GM23338 (cell line): Measurements from ENCODE around the gene SCYGR4. TPM values are rescaled to one million over a fixed set of nuclear protein-coding genes. Genes with fewer than 3 reads are reported as not detected.
A peak's percentile ranks its signal among the peaks of the same experiment; 100 is the strongest.

ENCODE experiments used
- ATAC-seq: fragments of 200-7000 bp; cut with Tn5 transposase; 3 replicates; pipeline ENCODE4 v1.9.1; 2020
- DNase-seq: peaks from one replicate; pipeline ENCODE4 v3.0.0-alpha.2; 2015; ENCODE audit warnings: low spot score
- H2AFZ ChIP-seq: fragments of 200-600 bp; sonication (generic); 2 replicates; pipeline ENCODE4 v1.8.0; 2016; ENCODE audit warnings: antibody characterized with exemption, mild to moderate bottlenecking, moderate library complexity
- H3F3A ChIP-seq: fragments of 200-600 bp; sonication (generic); replicated peaks from 2 replicates; pipeline ENCODE4 v1.8.0; 2017; ENCODE audit warnings: antibody characterized with exemption, mixed run types, low read depth
- H3K27ac ChIP-seq: fragments of 200-600 bp; sonication (generic); 2 replicates; pipeline ENCODE4 v1.6.1; 2016; ENCODE audit warnings: low read depth
- H3K27me3 ChIP-seq: fragments of 200-600 bp; sonication (generic); 2 replicates; pipeline ENCODE4 v1.8.0; 2016; ENCODE audit warnings: mild to moderate bottlenecking, mixed run types, moderate library complexity; ENCODE audit not compliant: insufficient read depth
- H3K36me3 ChIP-seq: fragments of 200-600 bp; sonication (generic); 2 replicates; pipeline ENCODE4 v1.8.0; 2016; ENCODE audit warnings: mild to moderate bottlenecking; ENCODE audit not compliant: insufficient read depth
- H3K4me1 ChIP-seq: fragments of 200-600 bp; sonication (generic); 2 replicates; pipeline ENCODE4 v1.8.0; 2016; ENCODE audit warnings: mild to moderate bottlenecking, moderate library complexity; ENCODE audit not compliant: insufficient read depth
- H3K4me2 ChIP-seq: fragments of 200-600 bp; sonication (generic); 2 replicates; pipeline ENCODE4 v1.7.1; 2017; ENCODE audit warnings: mixed run types
- H3K4me3 ChIP-seq: fragments of 200-600 bp; sonication (generic); 2 replicates; pipeline ENCODE4 v1.6.1; 2016; ENCODE audit warnings: mixed run types
- H3K79me2 ChIP-seq: fragments of 200-600 bp; sonication (generic); replicated peaks from 2 replicates; pipeline ENCODE4 v1.8.0; 2017; ENCODE audit warnings: mild to moderate bottlenecking; ENCODE audit not compliant: insufficient read depth
- H3K9me2 ChIP-seq: fragments of 200-600 bp; sonication (generic); 2 replicates; pipeline ENCODE4 v1.8.0; 2017; ENCODE audit not compliant: insufficient read depth
- H4K20me1 ChIP-seq: fragments of 200-600 bp; sonication (generic); replicated peaks from 2 replicates; pipeline ENCODE4 v1.8.0; 2017; ENCODE audit warnings: mild to moderate bottlenecking; ENCODE audit not compliant: insufficient read depth
- H3K27ac Mint-ChIP-seq: 2 replicates; pipeline ENCODE4 v1.8.0; 2020; ENCODE audit warnings: inconsistent platforms, mild to moderate bottlenecking, moderate library complexity, mixed read lengths
- H3K27me3 Mint-ChIP-seq: 3 replicates; pipeline ENCODE4 v1.8.0; 2022; ENCODE audit warnings: low read depth, mild to moderate bottlenecking, moderate library complexity, mixed read lengths, inconsistent platforms; ENCODE audit not compliant: insufficient read depth, poor library complexity
- H3K36me3 Mint-ChIP-seq: 3 replicates; pipeline ENCODE4 v1.8.0; 2021; ENCODE audit warnings: low read depth, mild to moderate bottlenecking, inconsistent platforms, moderate library complexity, mixed read lengths
- H3K4me1 Mint-ChIP-seq: 3 replicates; pipeline ENCODE4 v1.8.0; 2020; ENCODE audit warnings: mild to moderate bottlenecking, inconsistent platforms, mixed read lengths
- H3K4me3 Mint-ChIP-seq: 3 replicates; pipeline ENCODE4 v1.8.0; 2021; ENCODE audit warnings: moderate library complexity, mild to moderate bottlenecking, inconsistent platforms, mixed read lengths
- H3K9me3 Mint-ChIP-seq: 3 replicates; pipeline ENCODE4 v1.8.0; 2020; ENCODE audit warnings: moderate library complexity, mild to moderate bottlenecking, inconsistent platforms, mixed read lengths
- CREB1 ChIP-seq: fragments of 250-450 bp; sonication (Bioruptor Pico); IDR thresholded peaks from 2 replicates; pipeline ENCODE4 v1.5.0; 2020; ENCODE audit warnings: low read depth, mild to moderate bottlenecking, moderate library complexity
- CTCF ChIP-seq, 2 experiments: fragments of 200-600 bp in 1 of 2; sonication (generic) in 1 of 2; conservative IDR thresholded peaks; 2 replicates each; pipeline versions ENCODE4 v1.5.1 to v1.6.1; 2016 to 2017; ENCODE audit warnings: antibody characterized with exemption in 2 of 2, low read depth in 2 of 2, mild to moderate bottlenecking in 2 of 2, moderate library complexity in 1 of 2
- EZH2 ChIP-seq: fragments of 200-600 bp; sonication (generic); IDR thresholded peaks from one replicate; pipeline ENCODE4 v1.8.0; 2017; ENCODE audit warnings: antibody characterized with exemption, mild to moderate bottlenecking, low read depth; ENCODE audit not compliant: unreplicated experiment
- EZH2phosphoT487 ChIP-seq: fragments of 200-600 bp; sonication (generic); IDR thresholded peaks from one replicate; pipeline ENCODE4 v1.8.1; 2018; ENCODE audit warnings: antibody characterized with exemption; ENCODE audit not compliant: unreplicated experiment
- JUNB ChIP-seq: IDR thresholded peaks from one replicate; pipeline ENCODE4 v1.6.1; 2016; ENCODE audit warnings: antibody characterized with exemption; ENCODE audit not compliant: unreplicated experiment
- NANOG ChIP-seq: IDR thresholded peaks from 2 replicates; pipeline ENCODE4 v1.6.1; 2016; ENCODE audit warnings: antibody characterized with exemption, borderline replicate concordance
- POLR2AphosphoS5 ChIP-seq: IDR thresholded peaks from 2 replicates; pipeline ENCODE4 v1.6.1; 2016; ENCODE audit warnings: antibody characterized with exemption, low read depth
- STAT1 ChIP-seq: IDR thresholded peaks from one replicate; pipeline ENCODE4 v1.6.1; 2016; ENCODE audit warnings: antibody characterized with exemption; ENCODE audit not compliant: unreplicated experiment
- ZNF114 ChIP-seq: fragments of 250-450 bp; sonication (Bioruptor Pico); IDR thresholded peaks from 2 replicates; pipeline ENCODE4 v1.5.0; 2020; ENCODE audit warnings: mild to moderate bottlenecking, moderate library complexity
- ZNF331 ChIP-seq: fragments of 250-450 bp; sonication (Bioruptor Pico); IDR thresholded peaks from 2 replicates; pipeline ENCODE4 v1.5.0; 2020; ENCODE audit warnings: low read depth, mild to moderate bottlenecking, moderate library complexity
- ZNF462 ChIP-seq: fragments of 250-450 bp; sonication (Bioruptor Pico); IDR thresholded peaks from 2 replicates; pipeline ENCODE4 v1.5.0; 2020; ENCODE audit warnings: mild to moderate bottlenecking, moderate library complexity
- long read RNA-seq: library from polyadenylated mRNA; unstranded; transcript quantifications from one replicate; pipeline ENCODE4 v2.0.0, GENCODE V29; 2020; ENCODE audit not compliant: unreplicated experiment
- polyA plus RNA-seq: library from polyadenylated mRNA; unstranded; fragments of >200 nt; fragmentation: Nextera tagmentation; extraction: Ambion mirVana; gene quantifications from 2 replicates; pipeline ENCODE4 v1.2.1, GENCODE V29; 2016
- total RNA-seq: library from RNA; depleted of rRNA; stranded (reverse); fragments of >200 nt; shearing (Covaris generic); gene quantifications from 2 replicates; pipeline ENCODE4 v1.2.3, GENCODE V29; 2014; rRNA removed
- TF ChIP-seq, protein P1 (sequence below): IDR thresholded peaks from 2 replicates; pipeline ENCODE4 v1.6.1; 2016; ENCODE audit warnings: antibody characterized with exemption
- TF ChIP-seq, protein P2 (sequence below): IDR thresholded peaks from one replicate; pipeline ENCODE4 v1.6.1; 2018; ENCODE audit warnings: antibody characterized with exemption; ENCODE audit not compliant: unreplicated experiment

Gene SCYGR4
- total RNA-seq (not detected in 2 replicates), polyA plus RNA-seq (not detected in 2 replicates)
- long read RNA-seq: 0 reads

DNA sequence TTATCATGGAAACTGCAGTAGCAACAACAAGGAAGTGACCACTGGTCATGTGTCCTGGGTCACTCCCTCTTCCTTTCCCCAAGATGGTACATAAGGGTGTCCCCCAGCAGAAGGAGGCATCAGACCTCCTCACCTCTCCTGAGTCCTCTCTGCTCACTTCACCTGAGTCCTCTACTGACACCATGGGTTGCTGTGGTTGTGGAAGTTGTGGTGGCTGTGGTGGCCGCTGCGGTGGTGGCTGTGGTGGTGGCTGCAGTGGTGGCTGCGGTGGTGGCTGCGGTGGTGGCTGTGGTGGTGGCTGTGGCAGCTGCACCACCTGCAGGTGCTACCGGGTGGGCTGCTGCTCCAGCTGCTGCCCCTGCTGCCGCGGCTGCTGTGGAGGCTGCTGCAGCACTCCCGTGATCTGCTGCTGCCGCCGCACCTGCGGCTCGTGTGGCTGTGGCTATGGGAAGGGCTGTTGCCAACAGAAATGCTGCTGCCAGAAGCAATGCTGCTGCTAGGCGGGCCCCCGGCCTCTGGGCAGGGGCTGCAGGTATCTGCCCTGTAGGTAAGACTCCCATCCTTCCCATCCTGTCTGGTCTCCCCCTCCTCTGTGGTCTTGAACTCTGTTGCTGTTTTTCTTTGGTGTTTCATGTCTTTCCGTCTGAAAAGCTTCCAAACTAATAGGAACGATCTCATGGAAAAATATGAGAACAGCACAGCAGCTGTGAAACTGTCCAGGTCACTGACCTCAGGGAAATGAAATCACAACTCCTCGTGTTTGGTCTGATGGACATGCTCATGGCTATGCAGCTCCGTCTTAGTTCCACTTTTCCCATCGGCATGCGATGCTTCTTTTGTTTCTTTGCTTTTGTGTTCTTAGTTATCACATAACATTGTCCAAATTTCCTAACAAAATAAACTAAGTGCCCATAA lies at the start of gene SCYGR4:
Gene SCYGR4 (plus strand): TSS at position 183 of the 915 bp plus-strand sequence. CDS start 0 bp downstream, at position 183.
- Mint-ChIP-seq H3K27me3 (peaks cover 4% of the 10 kb centered on the region), H3K36me3 (no peaks in the 10 kb centered on the region), H3K9me3 (no peaks in the 10 kb centered on the region), H3K4me3 (no peak within 1 kb of the TSS), H3K4me1 (peaks cover 19% of the 10 kb centered on the region), H3K27ac (no peak within 1 kb of the TSS)
- H3K27me3 ChIP-seq: no peaks in the 10 kb centered on the region
- H3K4me1 ChIP-seq: peaks cover 7% of the 10 kb centered on the region; the same call in 1 of the 2 replicates
- H2AFZ ChIP-seq: peak within 1 kb of the TSS; percentile 53; the same call in 1 of the 2 replicates
- ATAC-seq: no peak
- no peaks in the 10 kb centered on the region for H3K9me2 ChIP-seq
- no peaks in the 10 kb centered on the region for H3F3A ChIP-seq
- H3K4me3 ChIP-seq: no peak within 1 kb of the TSS
- no peak for TF ChIP-seq CREB1 (CRISPR knock-in tag)
- TF ChIP-seq EZH2: no peak
- TF ChIP-seq, protein P1, sequence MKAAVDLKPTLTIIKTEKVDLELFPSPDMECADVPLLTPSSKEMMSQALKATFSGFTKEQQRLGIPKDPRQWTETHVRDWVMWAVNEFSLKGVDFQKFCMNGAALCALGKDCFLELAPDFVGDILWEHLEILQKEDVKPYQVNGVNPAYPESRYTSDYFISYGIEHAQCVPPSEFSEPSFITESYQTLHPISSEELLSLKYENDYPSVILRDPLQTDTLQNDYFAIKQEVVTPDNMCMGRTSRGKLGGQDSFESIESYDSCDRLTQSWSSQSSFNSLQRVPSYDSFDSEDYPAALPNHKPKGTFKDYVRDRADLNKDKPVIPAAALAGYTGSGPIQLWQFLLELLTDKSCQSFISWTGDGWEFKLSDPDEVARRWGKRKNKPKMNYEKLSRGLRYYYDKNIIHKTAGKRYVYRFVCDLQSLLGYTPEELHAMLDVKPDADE: no peak
- TF ChIP-seq NANOG: no peak
- no peak for TF ChIP-seq ZNF331 (CRISPR knock-in tag)
- no peak for TF ChIP-seq ZNF114 (CRISPR knock-in tag)
- TF ChIP-seq EZH2phosphoT487: no peak
- TF ChIP-seq CTCF (conservative IDR thresholded peaks at IDR 0.05; ENCODE audit: low read depth in 2 of 2): no peak
- TF ChIP-seq POLR2AphosphoS5: no peak
- no peak for TF ChIP-seq STAT1
- TF ChIP-seq ZNF462 (CRISPR knock-in tag): no peak
- TF ChIP-seq, protein P2, sequence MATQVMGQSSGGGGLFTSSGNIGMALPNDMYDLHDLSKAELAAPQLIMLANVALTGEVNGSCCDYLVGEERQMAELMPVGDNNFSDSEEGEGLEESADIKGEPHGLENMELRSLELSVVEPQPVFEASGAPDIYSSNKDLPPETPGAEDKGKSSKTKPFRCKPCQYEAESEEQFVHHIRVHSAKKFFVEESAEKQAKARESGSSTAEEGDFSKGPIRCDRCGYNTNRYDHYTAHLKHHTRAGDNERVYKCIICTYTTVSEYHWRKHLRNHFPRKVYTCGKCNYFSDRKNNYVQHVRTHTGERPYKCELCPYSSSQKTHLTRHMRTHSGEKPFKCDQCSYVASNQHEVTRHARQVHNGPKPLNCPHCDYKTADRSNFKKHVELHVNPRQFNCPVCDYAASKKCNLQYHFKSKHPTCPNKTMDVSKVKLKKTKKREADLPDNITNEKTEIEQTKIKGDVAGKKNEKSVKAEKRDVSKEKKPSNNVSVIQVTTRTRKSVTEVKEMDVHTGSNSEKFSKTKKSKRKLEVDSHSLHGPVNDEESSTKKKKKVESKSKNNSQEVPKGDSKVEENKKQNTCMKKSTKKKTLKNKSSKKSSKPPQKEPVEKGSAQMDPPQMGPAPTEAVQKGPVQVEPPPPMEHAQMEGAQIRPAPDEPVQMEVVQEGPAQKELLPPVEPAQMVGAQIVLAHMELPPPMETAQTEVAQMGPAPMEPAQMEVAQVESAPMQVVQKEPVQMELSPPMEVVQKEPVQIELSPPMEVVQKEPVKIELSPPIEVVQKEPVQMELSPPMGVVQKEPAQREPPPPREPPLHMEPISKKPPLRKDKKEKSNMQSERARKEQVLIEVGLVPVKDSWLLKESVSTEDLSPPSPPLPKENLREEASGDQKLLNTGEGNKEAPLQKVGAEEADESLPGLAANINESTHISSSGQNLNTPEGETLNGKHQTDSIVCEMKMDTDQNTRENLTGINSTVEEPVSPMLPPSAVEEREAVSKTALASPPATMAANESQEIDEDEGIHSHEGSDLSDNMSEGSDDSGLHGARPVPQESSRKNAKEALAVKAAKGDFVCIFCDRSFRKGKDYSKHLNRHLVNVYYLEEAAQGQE: no peak
- TF ChIP-seq JUNB: no peak
- H4K20me1 ChIP-seq: no peaks in the 10 kb centered on the region
- H3K27ac ChIP-seq: no peak within 1 kb of the TSS
- H3K4me2 ChIP-seq: peak within 1 kb of the TSS; percentile 52; the same call in 1 of the 2 replicates
- no peaks in the 10 kb centered on the region for H3K36me3 ChIP-seq
- no peak for DNase-seq
- no peaks in the 10 kb centered on the region for H3K79me2 ChIP-seq
